GM18519 (cell line): Measurements from ENCODE around the gene USB1.

Experiments used
- ATAC-seq: cut with Tn5 transposase; IDR thresholded peaks from one replicate; pipeline ENCODE4 v1.9.1; 2021; ENCODE audit warnings: mild to moderate bottlenecking, moderate library complexity; ENCODE audit not compliant: unreplicated experiment, low FRiP score

Gene USB1

GRCh38 chr16:58044266-58045019, 43.2 kb downstream of the USB1 start:
- no peak for ATAC-seq

- ATAC-seq: no peak
Measured at GRCh38 chr16:58045096-58045495, 43.9 kb downstream of the USB1 start.

GRCh38 chr16:58046054-58046881, 45.1 kb downstream of the USB1 start:
- no peak for ATAC-seq

GRCh38 chr16:58046936-58047335, 45.7 kb downstream of the USB1 start:
- no peak for ATAC-seq

- no peak for ATAC-seq
Measured at GRCh38 chr16:58047557-58048348, 46.5 kb downstream of the USB1 start.

DNA sequence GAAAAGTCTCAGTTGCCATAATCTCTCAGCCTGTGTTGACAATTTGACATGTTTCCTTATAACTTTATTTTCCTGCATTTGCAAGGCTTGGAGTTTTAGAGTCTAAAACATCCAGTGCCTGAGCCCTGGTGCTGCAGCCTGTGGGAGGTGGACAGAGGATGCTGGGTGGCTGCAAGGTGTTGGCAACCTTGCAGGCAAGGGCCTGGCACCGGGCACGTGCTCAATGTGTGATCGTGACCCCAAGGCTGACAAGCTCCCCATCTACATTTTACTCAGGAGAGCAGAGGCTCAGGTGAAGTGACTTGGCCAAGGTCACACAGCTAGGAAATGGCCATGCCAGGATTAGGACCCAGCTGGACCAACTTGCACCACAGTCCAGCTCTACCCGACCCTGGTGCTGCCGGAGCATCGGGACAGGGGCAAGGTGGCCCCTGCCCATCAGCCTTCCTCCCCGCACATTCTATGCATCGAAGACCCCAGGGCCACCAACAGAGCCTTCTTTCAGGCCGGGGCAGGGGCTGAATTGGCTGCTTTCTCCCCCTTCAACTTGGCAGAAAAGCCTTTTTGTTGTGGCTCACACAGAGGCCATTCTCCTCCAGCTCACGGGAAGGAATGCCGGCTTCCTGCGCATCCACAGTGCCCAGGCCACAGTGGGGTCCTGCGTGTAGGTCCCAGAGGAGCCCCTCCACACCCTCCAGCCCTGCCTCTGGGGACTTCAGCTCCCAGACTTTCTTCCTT, 47.5 kb downstream of the USB1 start:
- no peak for ATAC-seq

- ATAC-seq: no peak
Measured at GRCh38 chr16:58049232-58050185, 48.3 kb downstream of the USB1 start.

- no peak for ATAC-seq
Measured at GRCh38 chr16:58051296-58051695, 50.1 kb downstream of the USB1 start.

DNA sequence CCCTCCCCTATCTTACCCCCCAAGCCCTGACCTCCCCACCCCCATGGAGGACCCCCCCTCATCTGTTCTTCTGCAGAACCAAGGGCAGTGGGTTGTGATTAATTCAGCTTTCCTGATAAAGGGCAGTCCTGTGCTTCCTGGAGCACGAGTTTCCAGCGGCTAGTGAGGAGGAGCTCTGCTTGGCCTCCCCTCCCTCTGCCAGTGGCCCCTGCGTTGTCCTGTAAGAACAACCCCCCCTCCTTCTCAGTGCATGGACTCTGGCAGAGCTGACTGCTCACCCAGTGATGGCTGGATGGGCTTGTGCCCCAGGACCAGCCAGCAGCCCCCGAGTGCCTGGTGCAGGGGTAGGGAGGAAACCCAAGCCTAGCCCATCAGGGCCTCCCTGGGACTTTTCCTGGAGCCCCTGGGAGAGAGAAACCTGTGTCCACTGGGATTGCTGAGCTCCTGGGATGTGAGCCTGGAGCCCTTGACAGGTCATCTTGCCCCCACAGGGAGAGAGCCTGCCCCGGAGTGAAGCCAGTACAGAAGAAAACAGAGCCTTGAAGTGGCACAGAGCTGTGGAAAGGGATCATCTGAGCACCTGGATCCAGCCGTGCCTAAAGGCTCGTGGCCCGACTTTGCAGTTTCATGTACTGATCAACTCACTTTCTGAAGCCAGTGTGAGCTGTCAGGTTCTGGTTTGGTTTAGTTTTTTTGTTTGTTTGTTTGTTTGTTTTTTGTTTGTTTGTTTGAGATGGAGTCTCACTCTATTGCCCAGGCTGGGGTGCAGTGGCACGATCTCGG, 50.8 kb downstream of the USB1 start:
- no peak for ATAC-seq

DNA sequence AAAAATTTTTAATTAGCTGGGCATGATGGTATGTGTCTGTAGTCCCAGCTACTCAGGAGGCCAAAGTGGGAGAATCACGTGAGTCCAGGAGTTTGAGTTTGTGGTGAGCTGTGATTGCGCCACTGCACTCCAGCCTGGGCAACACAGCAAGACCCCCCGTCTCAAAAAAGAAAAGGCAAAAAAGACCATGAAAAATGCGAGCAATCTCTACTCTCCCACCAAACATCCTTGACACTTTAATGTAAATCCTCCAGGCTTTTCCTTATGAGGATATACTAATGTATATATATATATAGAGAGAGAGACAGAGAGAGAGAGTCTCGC, 52.4 kb downstream of the USB1 start:
- ATAC-seq: no peak

DNA sequence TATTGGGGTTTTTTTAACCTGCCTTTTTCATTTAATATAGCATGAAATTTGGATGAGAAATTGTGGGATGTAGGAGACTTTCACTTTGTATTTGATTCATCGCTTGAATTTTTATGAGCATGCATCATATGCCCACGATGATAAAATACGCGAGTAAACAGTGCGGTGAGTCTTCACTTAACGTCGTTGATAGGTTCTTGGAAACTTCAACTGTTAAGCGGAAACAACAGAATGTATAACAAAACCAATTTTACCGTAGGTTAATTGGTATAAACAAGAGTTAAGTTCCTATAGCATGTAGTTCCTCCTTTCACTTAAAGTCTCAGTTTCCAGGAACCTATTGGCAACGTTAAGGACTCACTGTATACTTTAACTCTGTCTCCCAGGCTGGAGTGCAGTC, 53.1 kb downstream of the USB1 start:
- ATAC-seq: no peak

- ATAC-seq: no peak
Measured at GRCh38 chr16:58056580-58056979, 55.4 kb downstream of the USB1 start.

GRCh38 chr16:58057121-58057520, 55.9 kb downstream of the USB1 start:
- ATAC-seq: no peak

DNA sequence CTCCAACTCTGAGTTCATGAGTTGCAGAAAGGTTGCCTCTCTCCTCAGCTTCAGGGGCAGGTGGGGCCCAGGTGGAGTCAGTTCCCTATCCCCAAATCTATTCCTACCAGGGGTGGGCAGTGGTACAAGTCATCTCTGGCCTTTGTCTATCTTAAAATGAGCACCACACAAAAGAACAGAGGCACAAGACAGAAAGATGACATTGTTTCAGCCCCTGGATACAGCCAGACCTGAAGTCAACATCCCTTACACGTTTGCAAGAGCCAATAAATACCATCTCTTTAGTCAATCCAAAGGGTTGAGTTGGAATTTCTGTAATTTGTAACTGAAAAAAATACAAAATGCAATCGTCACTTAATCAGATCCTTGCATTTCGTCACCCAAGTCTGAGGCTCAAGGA, 56.6 kb downstream of the USB1 start:
- ATAC-seq: no peak

DNA sequence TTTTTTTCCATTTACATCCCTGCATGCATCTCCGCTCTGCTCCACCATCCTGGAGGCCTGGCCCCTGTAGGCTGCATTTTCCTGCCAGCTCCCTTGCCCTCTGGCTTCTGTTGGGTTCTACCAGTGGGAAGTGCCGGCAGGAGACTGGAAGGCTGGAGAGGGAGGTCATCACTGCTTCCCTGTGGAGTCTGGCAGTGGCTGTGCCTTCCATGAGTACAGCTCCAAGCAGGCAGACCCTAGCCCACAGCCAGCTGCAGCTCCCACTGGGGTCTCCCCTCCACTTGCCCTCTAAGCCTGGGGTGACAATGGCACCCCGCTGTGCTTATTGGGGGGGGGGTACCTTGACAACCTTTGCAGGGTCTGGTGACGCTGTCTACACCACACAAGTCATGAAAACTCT, 61.6 kb downstream of the USB1 start:
- ATAC-seq: no peak

GRCh38 chr16:58063377-58064076, 62.3 kb downstream of the USB1 start:
- ATAC-seq: no peak

DNA sequence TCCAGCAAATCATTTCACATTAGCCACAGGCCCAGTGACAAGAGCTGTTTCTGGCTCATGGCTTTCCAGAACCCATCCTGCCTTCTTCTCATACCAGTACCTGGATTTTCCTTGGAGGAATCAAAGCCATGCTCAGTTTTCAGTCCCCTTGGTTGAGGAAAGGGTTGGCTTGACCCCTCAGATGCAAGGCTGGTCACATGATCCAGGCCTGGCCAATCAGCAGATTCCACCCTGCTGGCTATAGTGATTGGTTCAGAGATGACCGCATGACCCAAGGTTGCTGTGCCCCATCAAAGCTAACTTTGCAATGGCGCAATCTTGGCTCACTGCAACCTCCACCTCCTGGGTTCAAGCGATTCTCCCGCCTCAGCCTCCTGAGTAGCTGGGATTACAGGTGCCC, 69.4 kb downstream of the USB1 start:
- no peak for ATAC-seq
